SU-DHL-6 (cell line): ENCODE results near the gene FBXW8.

ENCODE experiments used
- EZH2phosphoT487 ChIP-seq: fragments of 200-600 bp; sonication (generic), shearing (Covaris generic); conservative IDR thresholded peaks from 2 replicates; pipeline ENCODE4 v1.6.1; 2018; ENCODE audit warnings: mild to moderate bottlenecking, antibody characterized with exemption, low read length, moderate library complexity, mixed read lengths
- TF ChIP-seq, protein P1 (sequence below): fragments of 200-600 bp; sonication (generic); IDR thresholded peaks from one replicate; pipeline ENCODE4 v1.5.1; 2017; ENCODE audit warnings: antibody characterized with exemption, mild to moderate bottlenecking, low read length, moderate library complexity; ENCODE audit not compliant: insufficient read depth, poor library complexity, severe bottlenecking

DNA sequence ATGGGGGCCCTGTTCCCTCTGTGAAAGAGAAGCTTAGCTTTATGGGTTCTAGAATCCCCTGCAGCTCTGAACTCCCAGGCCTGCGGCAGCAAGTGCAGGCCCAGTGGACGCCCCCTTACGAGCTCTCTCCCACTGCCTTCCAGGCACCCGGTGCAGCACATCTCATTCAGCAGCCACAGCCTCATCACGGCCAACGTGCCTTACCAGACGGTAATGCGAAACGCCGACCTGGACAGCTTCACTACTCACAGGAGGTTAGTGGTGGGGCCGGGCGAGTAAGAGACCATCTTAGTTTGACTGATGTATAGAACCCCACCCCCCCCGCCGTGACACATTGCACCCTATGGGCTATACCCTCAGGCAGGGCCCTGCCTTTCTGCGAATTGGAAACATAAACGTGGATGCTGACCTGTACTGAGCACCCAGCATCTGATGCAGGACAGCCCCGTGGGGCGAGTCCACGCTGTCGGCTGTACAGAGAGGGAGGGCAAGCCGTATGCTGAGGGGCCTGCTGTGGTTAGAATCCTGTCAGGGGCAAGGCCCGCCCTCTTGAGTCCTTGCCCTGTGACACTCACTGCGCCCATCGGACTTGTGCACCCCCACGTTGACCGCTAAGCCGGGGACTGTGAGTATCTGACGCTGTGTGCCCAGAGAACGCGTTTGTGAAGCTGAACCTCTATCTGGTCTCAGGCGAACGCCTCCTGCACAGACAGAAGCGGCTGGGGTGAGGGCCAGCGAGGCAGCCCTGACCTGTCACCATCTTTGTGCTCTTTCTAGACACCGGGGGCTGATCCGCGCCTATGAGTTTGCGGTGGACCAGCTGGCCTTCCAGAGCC lies 116.7 kb downstream of the FBXW8 start:
- TF ChIP-seq, protein P1, sequence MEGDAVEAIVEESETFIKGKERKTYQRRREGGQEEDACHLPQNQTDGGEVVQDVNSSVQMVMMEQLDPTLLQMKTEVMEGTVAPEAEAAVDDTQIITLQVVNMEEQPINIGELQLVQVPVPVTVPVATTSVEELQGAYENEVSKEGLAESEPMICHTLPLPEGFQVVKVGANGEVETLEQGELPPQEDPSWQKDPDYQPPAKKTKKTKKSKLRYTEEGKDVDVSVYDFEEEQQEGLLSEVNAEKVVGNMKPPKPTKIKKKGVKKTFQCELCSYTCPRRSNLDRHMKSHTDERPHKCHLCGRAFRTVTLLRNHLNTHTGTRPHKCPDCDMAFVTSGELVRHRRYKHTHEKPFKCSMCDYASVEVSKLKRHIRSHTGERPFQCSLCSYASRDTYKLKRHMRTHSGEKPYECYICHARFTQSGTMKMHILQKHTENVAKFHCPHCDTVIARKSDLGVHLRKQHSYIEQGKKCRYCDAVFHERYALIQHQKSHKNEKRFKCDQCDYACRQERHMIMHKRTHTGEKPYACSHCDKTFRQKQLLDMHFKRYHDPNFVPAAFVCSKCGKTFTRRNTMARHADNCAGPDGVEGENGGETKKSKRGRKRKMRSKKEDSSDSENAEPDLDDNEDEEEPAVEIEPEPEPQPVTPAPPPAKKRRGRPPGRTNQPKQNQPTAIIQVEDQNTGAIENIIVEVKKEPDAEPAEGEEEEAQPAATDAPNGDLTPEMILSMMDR, result no peak
- TF ChIP-seq EZH2phosphoT487, result no peak
